Right ventricle myocardium superior (tissue), 1 donor: ENCODE results near the gene MYO1D. TPM values are rescaled to one million over a fixed set of nuclear protein-coding genes. Genes with fewer than 3 reads are reported as not detected.

Experiments
- ATAC-seq: fragments of 200-7000 bp; cut with Tn5 transposase; one replicate; pipeline ENCODE4 v1.9.1; 2020; ENCODE audit warnings: mild to moderate bottlenecking; ENCODE audit not compliant: poor library complexity
- DNase-seq: peaks from one replicate; pipeline ENCODE4 v3.0.0-alpha.2; 2020
- intact Hi-C: fragments of 100-400 bp; cut with DNase I; formaldehyde crosslinking; loops from one replicate; pipeline ENCODE4 v1.11.2; 2022
- total RNA-seq: library from RNA; stranded (reverse); fragmentation: NEBNext Ultra II Directional; extraction: Animal tissue kit (Norgen Biotek cat#: 25700); gene quantifications from one replicate; pipeline ENCODE4 v1.2.1, GENCODE V29; 2021
- donor health status: DM: no; HTN: yes; CAD: no; lungs with severe emphysema.

Gene MYO1D
- total RNA-seq, 1 donor from 2014 or later, result 3.8 TPM

DNA sequence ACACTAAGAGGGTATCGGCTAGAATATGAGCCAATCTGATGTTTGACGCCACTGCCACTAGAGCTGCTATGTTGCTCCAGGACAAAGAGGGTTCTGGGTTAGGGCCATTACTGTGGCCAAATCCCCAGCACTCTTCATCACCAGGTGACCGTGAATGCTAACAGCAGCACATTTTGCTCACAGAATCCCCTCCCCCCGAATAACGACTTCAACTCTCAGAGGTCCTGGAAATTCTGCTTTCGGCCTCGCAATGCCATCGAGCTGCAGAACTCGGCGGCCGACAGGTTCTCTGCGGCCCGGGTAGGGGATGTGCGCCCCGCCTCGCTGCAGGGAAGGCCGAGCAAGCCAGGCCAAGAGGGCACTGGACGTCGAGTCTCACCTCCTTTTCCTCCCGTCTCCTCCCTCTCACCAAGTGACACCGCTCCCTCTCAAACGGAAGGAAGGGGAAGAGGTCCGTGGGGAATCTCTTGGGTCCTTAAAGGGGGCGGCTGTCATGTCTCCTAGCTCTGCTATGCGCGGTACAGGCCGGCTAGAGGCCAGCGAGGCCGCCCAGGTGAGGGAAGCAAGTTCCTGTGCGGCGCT, 358.2 kb downstream of the MYO1D start:
- DNase-seq, result no peak
- intact Hi-C loops, result no loop called here
- ATAC-seq, result no peak

DNA sequence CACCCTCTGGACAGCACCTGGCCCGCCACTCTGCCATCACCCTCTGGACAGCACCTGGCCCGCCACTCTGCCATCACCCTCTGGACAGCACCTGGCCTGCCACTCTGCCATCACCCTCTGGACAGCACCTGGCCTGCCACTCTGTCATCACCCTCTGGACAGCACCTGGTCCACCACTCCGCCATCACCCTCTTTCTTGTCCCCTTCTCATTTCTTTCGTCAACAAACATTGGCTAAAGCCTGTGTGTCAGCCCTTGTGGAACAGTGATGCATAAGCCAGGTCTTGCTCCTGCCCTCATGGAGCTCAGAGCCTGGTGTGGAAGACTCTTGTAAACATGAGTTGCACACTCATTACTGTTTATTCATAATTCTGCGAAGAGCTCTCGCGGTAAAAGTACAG, 358.9 kb downstream of the MYO1D start:
- intact Hi-C loops, result no loop called here
- ATAC-seq (no peak), DNase-seq (no peak)

DNA sequence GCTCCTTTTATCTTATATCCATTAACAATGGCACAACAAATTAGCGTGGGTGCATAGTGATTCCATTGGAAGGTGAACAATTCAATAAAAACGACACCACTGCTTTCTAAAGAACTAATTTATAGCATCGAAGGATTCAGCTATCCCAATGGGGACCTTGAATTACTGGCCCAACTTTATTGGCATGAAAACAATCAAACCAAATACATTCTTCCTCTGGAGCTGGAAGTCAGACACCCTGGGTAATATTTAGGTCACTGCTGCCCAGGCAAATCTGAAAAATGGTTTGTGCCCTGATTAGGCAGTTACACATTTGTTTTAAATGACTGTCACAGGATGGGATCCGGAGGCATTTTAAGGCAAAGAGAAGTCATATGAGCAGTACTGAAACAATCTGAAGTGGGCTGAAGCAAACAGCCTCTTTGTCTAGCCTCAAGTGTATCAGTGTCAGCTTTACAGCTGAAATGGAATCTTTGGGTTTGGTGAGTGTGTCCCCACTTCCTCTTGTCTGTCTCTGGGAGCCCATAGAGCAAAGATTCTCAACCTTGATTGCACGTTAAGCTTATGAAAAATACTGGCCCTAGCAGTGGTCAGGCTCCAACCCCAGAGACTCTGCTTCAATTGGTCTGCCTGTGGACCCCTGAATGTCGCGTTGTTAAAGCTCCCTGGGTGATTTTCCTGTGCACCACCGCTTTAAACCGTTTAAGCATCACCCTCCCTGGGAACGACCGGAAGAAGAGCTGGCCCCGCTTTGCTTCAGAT, 359.8 kb downstream of the MYO1D start:
- intact Hi-C loops, result no loop called here
- ATAC-seq, result no peak
- no peak for DNase-seq

DNA sequence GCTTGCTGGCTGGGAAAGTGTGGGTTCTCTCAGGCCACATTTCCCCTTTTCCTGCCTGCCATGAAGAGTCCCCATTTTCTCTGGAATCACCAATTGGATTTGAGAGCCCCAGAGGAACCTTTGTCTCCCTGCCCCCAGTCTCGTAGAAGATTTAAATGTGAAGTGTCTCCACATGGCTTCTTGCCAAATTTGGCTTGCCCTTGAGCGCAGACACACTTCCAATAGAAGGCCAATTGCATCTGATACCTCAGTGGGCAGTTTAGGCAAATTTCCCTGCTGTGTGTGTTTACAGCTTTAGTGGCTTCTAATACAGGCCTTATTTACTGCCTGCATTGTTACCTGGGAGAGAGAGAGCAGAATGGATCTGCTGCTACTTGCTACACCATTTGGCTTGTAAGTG, 360.5 kb downstream of the MYO1D start:
- ATAC-seq (no peak), DNase-seq (no peak)
- intact Hi-C loops, result no loop called here

GRCh38 chr17:32515677-32516383, 361.1 kb downstream of the MYO1D start:
- ATAC-seq (no peak), DNase-seq (no peak)
- intact Hi-C loops, result no loop called here

DNA sequence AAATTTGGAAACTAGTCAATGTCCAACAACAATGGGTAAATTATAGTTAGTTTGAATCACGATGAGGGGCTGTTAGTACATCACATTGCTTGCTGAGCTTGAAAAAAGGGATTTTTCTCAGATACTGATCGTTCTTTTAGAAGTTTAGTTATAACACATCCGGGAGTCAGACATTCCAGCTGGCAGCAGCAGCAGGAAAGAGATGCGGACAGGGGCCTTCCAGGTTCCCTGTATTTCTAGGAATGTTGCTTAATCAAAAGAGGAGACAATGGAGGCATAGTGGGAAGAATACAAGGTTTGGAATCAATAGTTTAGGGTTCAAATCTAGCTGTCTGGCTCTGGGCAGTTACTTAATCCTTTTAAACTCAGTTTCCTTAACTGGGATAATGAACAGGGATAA, 362.3 kb downstream of the MYO1D start:
- intact Hi-C loops, result no loop called here
- DNase-seq (no peak), ATAC-seq (no peak)

- intact Hi-C loops, result no loop called here
- DNase-seq, result no peak
Measured at GRCh38 chr17:32513579-32513978, 363.3 kb downstream of the MYO1D start.

GRCh38 chr17:32512328-32512727, 364.6 kb downstream of the MYO1D start:
- ATAC-seq, result no peak
- DNase-seq, result no peak
- intact Hi-C loops, result no loop called here

More at GRCh38 chr17:32513579-32513978, 363.3 kb downstream of the MYO1D start:
- no peak for ATAC-seq

DNA sequence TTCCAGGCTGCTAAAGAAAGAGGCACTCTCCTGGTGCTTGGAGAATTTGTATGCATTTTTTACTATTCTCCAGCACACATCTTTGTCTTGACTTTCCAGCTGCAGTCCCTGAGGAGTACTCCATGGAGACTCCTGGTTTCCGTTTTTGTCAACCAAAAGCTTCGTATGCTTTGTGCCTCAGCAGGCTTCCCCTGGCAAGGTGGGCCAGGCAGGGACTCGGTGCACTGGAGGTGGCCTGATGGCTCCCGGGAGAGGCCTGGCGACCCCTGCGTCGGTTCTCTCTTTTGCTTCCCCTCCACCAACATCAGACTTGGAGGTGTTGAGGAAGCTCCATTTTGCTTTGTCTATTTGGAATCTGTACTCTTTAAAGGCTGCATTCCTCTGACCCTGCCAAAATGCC, 366.5 kb downstream of the MYO1D start:
- intact Hi-C loops, result no loop called here
- DNase-seq, result no peak
- ATAC-seq, result no peak

- intact Hi-C loops, result no loop called here
Measured at GRCh38 chr17:32508926-32509325, 368.0 kb downstream of the MYO1D start.

DNA sequence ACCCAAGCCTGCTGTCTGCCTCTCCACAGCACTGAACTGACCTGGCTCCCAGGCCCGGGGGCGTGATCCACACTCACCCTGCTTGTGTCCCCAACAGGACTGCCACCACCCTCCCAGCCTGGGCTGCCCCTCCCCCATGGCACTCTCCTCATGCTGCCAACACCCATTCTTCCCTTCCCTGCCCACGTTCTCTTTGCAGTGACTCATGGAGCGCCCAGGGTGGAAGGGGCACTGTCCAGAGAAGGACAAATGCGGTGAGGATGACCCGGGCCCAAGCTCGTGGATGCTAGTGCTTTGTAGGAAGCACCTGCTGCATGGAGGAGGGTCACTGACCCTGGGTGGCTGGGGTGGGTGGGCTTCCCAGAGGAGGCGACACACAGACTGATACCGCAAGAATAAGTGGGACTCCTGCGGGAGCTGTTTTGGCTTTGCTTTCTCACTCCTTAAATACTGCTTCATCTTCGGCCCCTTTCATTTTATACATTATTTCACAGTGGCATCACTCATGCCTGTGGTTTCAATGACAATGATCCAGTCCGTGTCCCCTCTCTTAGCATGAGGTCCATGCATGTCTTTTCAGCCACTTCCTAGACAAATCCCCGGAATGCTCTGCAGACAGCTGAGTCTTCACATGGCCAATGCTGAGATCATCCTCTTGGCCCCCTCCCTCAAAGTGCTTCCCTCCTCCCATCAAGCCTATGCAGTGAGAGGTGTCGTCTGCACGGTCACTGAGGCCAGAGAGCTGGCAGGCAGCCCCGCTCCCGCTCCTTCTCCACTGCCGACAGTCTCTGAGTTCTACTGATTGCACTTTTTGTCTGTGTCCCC, 372.5 kb downstream of the MYO1D start:
- ATAC-seq (no peak), DNase-seq (peak; percentile 52)
- intact Hi-C loops, result no loop called here

More at GRCh38 chr17:32508926-32509325, 368.0 kb downstream of the MYO1D start:
- DNase-seq, result no peak
- no peak for ATAC-seq

- no peak for DNase-seq
- ATAC-seq, result peak; percentile 31
- intact Hi-C loops, result no loop called here
Measured at GRCh38 chr17:32503251-32504165, 373.4 kb downstream of the MYO1D start.

DNA sequence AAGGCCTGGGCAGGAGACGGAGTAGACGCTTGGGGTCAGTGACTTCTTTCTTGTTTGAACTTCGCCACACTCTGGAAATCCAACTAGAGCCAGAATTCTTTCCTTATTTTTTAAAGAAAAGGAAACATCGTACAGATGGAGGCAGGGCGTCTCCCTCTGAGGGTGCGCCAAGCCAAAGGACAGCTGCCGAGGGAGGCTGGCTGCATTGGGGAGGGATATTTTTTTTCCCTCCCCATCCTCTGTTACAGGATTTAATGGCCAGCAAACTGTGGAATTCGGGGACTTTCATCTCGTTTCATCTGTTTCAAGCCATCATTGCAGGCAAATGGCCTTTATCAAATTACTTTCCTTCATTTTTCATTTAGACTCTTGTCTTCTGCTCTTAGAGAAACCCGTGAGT, 374.2 kb downstream of the MYO1D start:
- ATAC-seq (no peak), DNase-seq (no peak)
- intact Hi-C loops, result no loop called here

DNA sequence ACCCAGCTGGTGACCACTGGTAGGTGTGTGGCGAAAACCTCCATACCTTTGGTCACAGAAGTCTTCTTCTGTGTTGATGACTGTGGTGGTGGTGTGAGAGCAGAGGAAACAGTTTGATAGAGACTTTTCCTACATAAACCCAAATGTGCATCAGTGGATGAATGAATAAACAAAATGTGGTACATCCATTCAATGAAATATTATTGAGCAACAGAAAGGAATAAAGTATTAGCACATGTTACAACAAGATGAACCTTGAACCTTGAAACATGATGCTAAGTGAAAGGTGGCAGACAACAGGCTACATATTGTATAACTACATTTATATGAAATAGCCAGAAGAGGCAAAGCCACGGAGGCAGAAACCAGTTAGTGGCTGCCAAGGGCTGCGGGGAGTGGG, 374.9 kb downstream of the MYO1D start:
- DNase-seq (no peak), ATAC-seq (no peak)
- intact Hi-C loops, result no loop called here

GRCh38 chr17:32498391-32498790, 378.5 kb downstream of the MYO1D start:
- intact Hi-C loops, result no loop called here
- ATAC-seq, result no peak
- no peak for DNase-seq

GRCh38 chr17:32497431-32498205, 379.3 kb downstream of the MYO1D start:
- DNase-seq (no peak), ATAC-seq (no peak)
- intact Hi-C loops, result no loop called here

DNA sequence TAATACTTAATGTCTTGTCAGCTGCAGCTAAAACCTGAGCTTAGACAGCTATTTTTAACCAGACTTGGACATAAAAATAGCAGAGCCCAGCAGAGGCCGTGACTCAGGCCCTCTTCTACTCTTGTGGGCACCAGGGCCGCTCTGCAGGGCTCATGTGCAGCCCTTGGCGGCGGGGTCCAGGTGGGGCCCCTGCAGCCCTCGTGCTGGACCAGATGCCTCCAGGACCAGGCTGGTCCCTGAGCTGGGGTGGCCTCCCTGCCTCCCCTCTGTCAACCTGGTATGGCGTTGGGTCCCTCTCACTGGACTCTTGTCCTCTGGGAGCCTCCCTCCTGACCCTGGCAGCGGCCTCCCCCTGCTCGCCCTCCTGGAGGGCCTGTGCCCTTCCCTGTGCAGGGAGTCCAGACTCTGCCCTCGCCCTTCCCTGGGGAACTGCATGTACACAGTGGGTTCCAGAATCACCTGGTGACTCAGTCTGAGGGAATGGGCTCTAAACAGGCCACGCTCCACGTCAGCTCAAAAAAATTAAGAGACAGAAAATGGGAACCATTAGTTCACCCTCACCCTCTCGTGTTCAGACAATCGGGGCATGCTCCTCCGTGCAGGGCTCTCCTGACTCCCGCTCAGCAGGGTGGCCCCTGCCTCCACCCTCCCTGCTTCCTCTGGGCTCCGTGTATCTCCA, 380.4 kb downstream of the MYO1D start:
- intact Hi-C loops, result no loop called here
- peak; percentile 65 for ATAC-seq
- no peak for DNase-seq
